GM19238 (cell line): Measurements from ENCODE around the gene TDRKH.

Experiments
- DNase-seq: peaks from one replicate; pipeline ENCODE4 v3.0.0; 2011; ENCODE audit warnings: low spot score; ENCODE audit not compliant: insufficient read length

TDRKH gene

GRCh38 chr1:151790071-151790939, at the start of gene TDRKH:
TDRKH (minus strand) TSS chr1:151790500; CDS start chr1:151783022, 7,478 bp downstream.
- peak; percentile 96 for DNase-seq

DNA sequence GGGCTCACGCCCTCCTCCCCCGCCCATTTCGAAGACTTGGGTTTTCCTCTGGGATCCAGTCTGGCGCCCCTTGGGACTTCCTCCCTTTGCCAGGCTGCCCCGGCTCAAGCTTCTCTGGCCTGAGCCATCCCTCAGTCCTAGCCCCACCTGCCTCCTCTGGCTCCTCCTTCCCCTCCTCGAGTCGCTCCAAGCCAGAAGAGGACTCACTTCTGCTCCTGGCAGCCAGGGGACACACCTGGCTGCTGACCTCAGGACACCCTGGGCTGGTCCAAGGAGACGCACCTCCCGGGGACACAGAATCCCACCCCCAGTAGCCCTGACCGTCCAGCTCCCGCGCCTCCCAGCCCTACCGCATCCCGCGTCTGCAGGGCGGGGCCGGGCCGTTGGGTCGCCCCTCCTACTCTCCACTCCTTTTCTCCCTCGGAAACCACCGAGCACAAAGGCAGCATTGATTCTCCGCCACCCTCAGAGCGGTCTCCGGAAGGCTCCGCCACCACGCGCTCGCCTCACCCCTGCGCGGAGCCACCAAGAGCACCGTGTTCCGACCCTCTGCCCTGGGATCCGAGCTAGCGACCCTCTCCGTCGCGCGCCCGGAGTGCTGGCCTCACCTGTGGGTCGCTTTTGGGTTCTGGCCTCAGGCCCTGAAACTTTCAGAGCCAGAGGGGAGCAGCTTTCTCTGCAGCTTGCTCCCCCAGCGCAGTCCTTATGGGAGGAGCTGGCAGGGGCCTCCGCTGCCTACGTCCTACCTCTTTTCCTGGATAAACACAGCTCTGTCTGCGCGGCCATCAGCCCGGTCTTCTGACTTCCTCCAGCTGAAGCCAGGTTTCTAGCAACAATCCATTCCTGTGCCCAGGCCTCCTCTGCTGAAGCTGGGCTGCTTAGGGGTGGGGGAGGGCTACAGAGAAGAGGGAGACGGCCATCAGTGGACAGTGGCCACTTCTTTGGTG, 49.4 kb upstream of the TDRKH start, which contains the start of gene C2CD4D:
Gene C2CD4D (minus strand): TSS at position 364 of the 947 bp plus-strand sequence. CDS start 831 bp downstream, outside the sequence.
- DNase-seq = peak; percentile 50

DNA sequence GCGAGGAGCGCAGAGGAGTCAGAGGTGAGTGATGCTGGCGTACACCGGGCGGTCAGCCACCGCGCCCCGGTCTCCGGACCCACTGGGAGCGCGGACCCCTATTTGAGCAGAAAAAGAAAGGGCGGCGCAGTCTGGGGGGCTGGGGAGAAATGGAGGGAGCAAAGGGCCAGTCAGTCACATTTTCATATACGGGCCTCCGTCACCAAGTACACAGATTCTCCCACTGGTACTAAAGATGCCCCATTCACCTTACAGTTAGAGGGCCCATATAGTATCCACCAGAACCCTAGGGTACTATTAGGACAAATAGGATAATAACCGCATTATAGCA, 48.7 kb upstream of the TDRKH start:
- DNase-seq = no peak

DNA sequence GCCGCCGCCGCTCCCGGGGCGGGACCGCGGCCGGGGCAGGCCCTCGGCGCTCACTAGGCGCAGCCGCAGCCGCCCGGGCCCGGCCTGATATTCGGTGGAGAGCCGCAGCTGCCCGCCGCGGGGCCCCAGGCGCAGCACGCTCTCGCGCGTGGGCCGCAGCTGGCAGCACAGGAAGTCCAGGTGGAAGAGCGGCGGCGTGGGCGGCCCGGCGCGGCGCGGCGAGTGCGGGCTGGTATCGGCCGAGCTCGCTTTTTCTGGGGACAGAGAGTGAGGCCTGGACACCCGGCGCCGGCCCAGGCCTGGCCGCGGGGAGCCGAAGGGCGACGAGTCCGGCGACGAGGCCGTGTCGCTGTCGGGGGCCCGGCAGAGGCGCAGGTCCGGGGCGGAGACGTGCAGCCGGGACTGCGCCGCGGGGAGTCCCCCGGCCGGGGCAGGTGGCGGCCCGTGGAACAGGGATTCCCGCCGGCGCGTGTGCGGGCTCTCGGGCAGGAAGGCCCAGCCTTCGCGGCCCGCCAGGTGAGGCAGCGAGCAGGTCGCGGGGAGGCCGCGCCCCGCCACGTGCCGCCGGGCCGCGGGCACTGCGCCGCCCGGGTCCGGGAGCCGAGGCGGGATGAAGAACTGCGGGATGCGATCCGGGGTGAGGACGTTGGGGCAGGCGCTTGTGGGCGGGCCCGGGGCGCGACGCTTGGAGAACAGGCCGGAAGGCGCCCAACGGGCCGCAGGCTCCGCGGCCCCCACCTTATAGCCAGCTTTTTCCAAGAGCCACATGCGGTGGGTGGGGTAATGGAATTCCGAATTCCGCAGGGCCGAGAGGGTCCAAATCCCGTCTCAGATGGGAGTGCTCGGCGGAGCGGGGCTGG, 48.2 kb upstream of the TDRKH start:
- peak; percentile 61 for DNase-seq

GRCh38 chr1:151837884-151838221, 47.6 kb upstream of the TDRKH start:
- no peak for DNase-seq

DNA sequence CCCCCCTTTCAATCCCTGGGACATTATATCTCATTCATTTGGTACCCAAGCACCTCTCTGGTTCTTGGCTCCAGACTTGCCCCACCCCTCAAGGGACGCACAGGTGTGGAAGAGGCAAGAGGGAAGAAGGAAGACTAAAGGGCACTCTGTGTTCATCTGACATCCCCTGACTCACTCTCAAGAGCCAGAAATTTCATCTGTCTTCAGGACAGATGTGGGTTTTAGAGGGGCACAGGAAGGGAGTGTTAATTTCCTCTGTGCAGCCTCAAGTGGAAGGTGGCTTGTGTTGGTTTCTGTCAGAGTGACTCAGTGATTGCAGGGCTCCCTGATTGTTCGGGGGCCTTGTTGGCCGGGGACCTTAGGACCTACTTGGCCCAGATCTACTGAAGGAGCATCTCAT, 46.9 kb upstream of the TDRKH start:
- no peak for DNase-seq

- no peak for DNase-seq
Measured at GRCh38 chr1:151835596-151835995, 45.3 kb upstream of the TDRKH start.

DNA sequence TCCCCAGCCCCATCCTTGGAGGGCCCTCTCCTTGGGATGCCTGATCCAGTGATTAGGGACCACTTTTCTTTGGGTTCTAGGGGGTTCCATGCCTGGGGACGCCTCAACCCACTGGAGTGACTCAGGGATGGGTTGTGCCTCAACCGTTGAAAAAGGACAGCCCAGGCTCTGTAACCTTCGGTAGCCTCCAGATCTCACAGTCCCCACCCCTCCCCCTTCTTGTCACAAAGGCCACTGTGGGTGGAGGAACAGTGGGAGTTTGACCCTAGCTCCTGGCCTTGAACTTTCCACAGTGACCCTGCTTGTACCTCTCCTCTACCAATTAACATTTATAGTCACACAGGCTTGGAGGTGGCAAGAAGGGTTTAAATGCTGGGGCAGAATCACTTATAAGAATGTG, 43.9 kb upstream of the TDRKH start:
- no peak for DNase-seq

GRCh38 chr1:151833172-151833900, 43.0 kb upstream of the TDRKH start:
- DNase-seq = no peak

GRCh38 chr1:151832318-151832980, 42.1 kb upstream of the TDRKH start:
- DNase-seq = no peak

GRCh38 chr1:151831605-151832004, 41.3 kb upstream of the TDRKH start, which contains the start of gene RORC:
RORC (minus strand) TSS chr1:151831802; CDS start chr1:151831764, 38 bp downstream.
- no peak for DNase-seq

GRCh38 chr1:151831256-151831591, 40.9 kb upstream of the TDRKH start:
- no peak for DNase-seq

GRCh38 chr1:151830055-151830454, 39.8 kb upstream of the TDRKH start:
- DNase-seq = no peak

DNA sequence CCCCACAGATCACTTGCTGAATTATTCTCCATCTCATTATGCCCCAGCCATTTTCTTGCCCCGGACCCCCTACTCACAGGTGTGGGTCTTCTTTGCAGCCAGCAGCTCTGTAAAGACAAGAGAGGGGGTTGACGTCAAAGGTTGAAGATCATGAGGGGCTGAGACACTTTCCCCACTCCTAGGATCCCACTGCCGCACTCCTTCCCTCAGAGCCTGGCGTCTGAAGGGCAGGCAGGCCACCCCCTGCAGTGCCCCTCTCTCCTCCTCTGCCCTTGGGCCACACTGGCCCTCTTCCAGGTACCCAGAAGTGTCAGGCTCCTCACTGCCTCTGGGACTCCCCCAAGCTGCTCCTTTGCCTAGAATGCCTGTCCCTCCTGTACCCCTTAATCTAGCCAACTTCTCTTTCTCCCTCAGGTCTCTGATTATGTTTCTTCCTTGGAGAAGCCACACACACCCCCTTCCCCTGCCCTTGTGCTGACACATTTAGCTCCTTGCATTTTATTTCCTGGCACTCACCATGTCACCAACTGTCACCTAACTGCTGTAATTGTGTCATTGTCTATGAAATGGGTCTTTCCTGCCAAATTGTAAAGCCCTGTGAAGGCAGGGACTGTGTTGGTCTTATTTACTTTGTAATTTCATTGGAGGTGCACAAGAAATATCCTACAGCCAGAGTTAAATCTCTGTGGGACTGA, 39.2 kb upstream of the TDRKH start:
- no peak for DNase-seq

DNA sequence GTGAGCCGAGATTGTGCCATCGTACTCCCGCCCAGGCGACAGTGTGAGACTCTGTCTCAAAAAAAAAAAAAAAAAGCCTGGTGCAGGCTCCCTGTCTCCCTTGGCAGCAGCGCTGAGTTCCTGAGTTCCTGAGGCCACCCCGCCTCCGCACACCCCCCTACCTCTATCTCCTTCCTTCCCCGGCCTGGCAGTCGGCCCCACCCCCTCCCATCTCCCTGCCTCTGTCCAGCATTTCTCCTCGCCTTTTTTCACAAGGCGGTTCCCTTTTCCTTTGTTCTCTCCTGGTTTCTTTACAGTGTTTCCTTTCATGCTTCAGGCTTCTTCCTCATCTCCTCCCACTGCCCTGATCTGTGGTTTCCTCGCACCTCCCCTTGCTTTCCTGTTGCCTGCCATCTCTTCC, 38.6 kb upstream of the TDRKH start:
- no peak for DNase-seq

DNA sequence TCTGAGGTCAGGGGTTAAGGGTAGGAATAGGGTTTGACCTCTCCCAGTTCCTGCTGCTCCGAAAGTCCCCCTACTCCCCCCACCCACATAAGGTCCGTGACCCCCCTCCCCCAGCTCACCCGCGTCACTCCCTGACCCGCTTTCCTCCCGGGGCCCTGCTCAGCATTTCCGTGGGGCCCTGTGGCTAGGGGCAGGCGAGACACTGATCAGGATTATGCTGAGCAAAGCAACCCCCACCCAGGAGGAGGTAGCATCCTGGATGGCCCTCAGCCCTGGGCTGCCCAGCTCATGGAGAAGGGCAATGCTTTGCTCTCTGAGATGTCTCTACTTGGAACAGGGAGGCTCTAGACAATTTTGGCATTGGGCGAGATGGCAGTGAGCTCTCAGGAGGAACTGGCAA, 37.6 kb upstream of the TDRKH start:
- no peak for DNase-seq

GRCh38 chr1:151825751-151826660, 35.7 kb upstream of the TDRKH start:
- no peak for DNase-seq

DNA sequence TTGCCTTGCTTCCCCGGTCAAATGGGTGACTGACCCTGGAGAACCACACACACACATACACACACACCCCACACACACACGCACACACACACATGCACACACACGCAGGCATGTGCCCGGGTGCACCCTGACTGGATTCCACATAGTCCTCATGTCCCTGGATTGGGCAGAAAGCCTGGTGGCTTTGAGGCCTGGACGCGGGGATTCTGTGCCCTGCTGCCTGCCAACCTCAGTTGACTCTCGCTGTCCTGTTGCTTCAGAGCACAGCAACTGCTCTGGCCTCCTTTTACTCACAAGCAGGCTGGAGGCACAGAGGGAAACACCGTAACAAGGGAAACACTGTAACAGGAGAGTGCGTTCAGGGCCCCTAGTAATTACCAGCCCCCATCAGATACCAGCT, 34.9 kb upstream of the TDRKH start:
- DNase-seq = no peak
